T follicular helper cell (primary cell): ENCODE results near the gene TBX4.
"Not testable (repeated sequence)": the region's sequence is repeated elsewhere in the genome, so short reads cannot be mapped to it uniquely, and the experiment has no call there.

Experiments used
- DNase-seq: peaks from one replicate; pipeline ENCODE4 v3.0.0-alpha.2; 2020; ENCODE audit warnings: low read depth

Gene TBX4

GRCh38 chr17:61429274-61429673 lies 22.9 kb upstream of the TBX4 start:
- no peak for DNase-seq

GRCh38 chr17:61429831-61430230 lies 22.4 kb upstream of the TBX4 start:
- DNase-seq = not testable (repeated sequence)

DNA sequence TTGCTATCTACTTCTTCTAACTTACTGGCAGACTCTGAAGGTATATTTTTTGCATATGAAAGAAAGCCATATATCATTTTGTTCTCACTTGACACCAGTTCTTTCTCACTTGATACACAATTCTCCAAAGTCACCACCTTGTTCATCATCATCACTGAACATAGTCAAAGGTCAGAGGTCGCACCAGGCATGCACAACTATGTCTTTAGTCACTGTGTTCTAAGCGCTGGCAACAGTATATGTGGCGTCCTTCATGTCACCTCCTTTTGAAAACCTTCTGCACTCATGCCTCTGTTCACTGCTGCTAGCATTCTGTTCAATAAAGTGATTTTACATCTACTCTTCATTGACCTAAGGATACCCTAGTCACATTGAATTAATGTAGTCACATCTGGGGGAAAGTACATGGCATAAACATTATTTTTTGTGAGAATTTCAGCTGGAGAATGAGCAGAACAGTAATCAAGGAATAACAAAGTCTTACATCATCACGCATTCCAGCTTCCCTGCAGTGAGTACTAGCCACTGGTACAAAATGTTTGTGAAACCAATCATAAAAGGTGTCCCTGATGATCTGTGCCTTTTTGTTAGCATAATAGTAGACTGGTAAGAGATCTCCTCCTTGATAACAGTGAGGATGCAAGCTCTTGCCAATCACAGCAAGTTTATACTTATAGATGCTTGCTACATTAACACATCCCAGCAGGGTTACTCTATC lies 20.5 kb upstream of the TBX4 start:
- no peak for DNase-seq

DNA sequence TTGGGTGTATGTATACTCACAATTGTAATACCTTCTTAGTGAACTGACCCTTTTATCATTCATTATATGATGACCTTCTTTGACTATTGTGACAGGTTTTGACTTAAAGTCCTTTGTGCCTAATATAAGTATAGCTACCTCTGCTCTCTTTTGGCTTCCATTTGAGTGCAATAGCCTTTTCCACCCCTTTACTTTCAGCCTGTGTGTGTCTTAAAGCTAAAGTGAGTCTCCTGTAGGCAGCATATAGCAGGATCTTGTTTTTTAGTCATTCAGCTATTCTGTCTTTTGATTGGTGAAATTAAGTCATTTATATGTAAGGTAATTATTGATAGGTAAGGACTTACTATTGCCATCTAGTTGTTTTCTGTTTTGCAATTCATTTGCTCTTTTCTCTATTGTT lies 15.9 kb upstream of the TBX4 start:
- DNase-seq = no peak

DNA sequence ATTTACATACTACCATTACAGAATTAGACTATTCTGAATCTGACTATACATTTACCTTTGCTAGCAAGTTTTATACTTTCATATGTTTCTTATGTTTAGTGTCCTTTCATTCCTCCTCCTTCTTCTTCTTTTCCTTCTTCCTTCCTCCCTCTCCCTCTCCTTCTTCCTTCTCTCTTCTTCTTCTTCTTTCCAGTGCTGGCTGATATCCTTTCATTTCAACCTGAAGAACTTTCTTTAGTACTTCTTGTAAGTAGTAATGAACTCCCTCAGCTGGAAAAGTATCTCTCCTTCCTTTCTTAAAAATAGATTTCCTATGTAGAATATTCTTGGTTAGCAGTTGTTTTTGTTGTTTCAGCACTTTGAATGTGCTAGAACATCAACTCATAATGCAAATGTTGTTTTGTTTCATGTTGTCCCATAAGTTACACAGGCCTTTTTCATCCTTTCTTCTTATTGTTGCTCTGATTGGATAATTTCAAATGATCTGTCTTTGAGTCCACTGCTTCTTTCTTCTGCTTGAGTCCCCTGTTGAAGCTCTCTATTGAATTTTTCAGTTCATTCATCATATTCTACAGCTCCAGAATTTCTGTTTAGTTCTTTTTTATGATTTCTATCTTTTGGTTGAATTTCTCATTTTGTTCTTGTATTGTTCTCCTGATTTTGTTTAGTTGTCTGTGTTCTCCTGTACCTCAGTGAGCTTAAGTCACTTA lies 15.1 kb upstream of the TBX4 start:
- DNase-seq = no peak

DNA sequence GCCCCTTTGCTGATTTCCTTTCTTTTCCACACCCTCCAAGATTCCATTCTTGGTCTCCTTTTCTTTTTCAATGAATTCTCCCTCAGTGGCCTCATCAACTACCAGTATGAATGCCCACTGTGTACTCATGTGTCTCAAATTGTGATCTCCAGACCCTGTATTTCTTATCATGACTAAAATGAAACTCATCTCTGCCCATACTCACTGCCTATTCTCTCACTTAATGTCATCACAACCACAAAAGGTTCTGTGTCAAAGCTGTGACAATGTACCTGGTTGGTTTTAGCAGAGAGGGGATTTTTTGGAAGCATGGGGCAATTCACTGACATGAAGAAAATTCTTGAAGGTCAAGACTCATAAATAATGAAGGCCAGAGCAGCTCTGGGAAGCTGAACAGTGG lies 11.5 kb upstream of the TBX4 start:
- no peak for DNase-seq

- DNase-seq = not testable (repeated sequence)
Observed at GRCh38 chr17:61441507-61441906, 10.7 kb upstream of the TBX4 start.

DNA sequence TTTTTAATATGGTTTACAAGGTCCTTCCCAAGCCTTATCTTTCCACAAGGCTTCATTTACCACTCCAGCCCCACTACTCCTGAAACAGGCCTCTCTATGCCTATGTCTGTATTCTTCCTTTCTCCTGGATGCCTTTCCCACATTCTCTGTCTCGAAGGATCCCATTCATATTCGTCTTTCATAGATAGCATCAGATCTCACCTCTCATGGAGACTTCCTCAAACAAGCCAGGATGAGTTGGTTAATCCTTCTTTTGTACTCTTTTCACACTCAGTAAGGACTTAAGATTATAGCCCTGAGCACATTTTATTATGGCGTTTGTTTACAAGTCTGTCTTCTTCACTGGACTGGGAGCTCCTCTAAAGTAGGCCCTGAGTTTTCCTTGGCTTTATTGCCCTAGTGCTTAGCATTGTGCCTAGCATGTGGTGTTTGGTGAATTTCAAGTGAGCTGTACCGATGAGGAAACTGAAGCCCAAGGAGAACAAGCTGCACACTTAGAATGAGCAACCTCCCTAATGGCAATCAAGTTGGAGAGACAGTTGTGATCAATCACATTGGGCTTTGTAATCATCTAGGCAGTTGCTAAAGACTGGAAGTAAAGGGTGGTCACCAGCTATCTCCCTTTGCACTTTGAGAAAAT lies 10.0 kb upstream of the TBX4 start:
- DNase-seq = no peak

DNA sequence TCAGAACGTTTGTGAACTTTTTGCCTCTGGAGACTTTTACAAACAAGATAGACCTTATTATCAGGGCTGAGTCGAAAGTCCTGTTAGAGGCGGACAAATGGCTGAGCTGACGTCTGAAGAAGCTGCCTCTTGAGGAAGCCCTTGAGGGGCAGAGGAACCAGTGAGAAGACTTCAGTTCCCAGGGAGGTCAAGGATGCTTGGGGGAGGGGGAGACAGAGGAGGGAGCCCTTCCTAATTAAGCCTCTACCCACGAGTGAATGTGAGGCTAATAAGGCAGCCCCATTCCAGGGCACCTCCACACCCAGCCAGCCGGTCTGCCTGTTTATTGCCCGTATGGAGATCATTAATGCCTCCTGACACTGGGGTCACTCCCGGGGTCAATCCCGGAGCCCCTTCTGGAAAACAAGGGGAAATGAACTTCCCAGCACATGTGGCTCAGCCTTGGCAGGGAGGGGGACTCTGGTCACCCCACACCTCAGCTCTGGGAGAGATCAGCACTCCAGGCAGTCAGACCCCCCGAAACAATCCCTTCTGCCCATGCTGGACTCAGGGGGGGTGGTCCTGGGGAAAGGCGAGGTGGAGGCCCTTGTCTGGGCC lies 9.2 kb upstream of the TBX4 start:
- no peak for DNase-seq

GRCh38 chr17:61443475-61443882 lies 8.7 kb upstream of the TBX4 start:
- DNase-seq = no peak

DNA sequence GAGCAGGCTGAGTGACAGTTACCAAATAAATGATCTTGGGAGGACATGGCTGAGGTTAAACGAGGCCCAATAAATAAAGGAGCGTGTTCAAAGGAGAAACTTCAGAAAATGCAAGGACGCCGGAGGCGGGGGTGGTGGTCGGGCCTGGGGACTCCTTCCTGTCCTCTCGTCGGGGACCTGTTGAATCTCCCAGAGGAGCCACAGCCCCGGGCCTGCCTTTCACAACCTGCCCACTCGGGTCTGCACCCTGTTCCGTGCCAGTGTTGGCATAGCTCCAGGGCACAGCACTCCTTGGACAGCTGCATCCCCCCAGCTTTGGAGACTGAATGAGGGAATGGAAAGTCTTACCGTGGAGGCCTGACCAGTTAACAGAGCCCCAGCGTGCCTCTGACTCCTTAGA lies 8.1 kb upstream of the TBX4 start:
- DNase-seq = no peak

- DNase-seq = no peak
Observed at GRCh38 chr17:61444831-61445230, 7.4 kb upstream of the TBX4 start.

- DNase-seq = no peak
Observed at GRCh38 chr17:61447358-61447757, 4.9 kb upstream of the TBX4 start.

- no peak for DNase-seq
Observed at GRCh38 chr17:61448042-61448441, 4.2 kb upstream of the TBX4 start.

DNA sequence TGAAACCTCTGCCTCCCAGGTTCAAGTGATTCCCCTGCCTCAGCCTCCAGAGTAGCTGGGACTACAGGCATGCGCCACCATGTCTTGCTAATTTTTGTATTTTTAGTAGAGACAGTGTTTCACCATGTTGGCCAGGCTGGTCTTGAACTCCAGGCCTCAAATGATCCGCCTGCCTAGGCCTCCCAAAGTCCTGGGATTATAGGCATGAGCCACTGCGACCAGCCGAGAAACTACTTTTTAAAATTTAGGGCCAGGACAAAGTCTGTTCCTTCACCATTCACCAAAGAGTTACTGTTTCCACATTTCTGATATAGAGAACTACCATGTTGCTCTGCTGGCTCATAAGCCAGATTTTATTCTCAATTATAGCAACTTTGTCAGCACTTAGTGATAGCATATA lies 3.1 kb upstream of the TBX4 start:
- DNase-seq = not testable (repeated sequence)

GRCh38 chr17:61449707-61450640 lies 2.2 kb upstream of the TBX4 start:
- DNase-seq = no peak

- no peak for DNase-seq
Observed at GRCh38 chr17:61450641-61451537, 1.3 kb upstream of the TBX4 start.

DNA sequence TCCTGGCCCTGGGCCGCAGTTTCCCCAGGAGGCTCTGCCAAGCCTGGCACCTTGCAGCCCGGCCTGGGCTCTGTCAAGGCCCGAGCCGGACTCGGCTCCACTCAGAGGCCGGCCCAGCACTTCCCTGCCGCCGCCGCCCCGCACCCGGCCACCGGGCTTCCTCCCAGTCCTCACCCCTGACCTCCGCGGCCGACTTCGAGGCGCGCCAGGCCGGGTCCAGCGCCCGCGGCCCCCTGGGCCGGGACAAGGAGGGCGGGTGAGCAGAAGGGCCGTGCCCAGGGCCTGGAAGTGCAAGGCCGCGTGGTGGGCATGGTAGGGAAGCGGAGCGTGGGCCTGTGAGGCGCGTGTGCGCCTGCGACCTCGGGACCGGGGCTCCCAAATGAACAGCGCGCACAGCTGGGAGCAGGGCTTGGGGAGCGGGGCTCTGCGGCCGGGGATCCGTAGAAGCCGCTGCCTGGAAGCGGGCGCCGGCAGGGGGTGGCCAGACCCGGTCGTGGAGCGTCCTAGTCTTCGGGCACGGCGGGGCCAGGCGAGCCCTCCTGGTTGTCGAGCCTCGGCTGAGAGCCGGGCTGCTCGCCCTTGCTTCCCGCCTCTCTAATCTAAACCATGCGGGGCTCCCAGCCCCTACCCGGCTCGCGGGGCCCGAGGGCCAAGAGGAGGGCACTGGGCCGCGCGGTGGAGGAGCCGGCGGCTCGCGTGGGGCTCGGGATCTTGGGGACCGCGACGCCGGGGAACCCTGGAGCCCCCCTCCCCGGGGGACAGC lies 503 bp upstream of the TBX4 start:
- no peak for DNase-seq

DNA sequence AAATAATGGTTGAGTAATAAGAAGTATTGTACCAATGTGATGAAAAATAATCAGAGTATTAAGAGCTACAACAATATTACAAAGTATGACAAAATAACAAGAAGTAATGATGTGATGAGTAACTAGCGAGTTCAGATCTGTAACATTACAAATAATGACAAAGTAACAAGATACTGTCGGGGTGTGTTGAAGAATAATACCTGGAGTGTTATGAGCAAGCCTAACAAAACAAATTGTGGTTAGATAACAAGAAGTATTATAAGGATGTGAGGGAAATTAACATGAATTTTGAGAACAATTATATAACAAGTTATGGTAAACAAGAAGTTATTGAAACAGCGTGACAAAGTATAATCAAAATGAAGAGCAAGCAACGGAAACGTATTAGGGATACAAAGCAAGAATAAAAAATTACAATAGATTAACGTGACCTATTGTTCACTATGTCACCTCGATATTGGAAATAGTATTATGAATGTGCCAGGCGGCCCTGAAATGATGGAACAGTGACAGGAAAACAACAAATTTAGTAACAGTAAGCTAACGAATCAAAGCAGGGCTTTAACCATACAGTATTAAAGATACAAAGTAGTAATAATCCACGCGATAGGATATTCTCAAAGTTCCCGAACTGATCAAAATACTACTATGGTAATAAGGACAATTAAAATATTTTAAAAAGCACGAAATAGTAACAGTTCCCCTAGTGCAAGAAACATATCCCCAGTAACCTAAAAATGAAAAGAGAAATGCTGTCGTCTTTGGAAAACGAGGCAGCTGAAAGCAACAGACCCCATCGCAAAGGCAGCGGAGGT lies 1.6 kb downstream of the TBX4 start:
- DNase-seq = no peak
